GM19238 (cell line): ENCODE results near the gene MIX23.

Source experiments
- DNase-seq: peaks from one replicate; pipeline ENCODE4 v3.0.0; 2011; ENCODE audit warnings: low spot score; ENCODE audit not compliant: insufficient read length

The MIX23 gene

GRCh38 chr3:122353215-122353614 is 29.8 kb downstream of the MIX23 start:
- no peak for DNase-seq

- no peak for DNase-seq
Measured at GRCh38 chr3:122351612-122352011, 31.4 kb downstream of the MIX23 start.

GRCh38 chr3:122350814-122351418 is 32.1 kb downstream of the MIX23 start:
- DNase-seq: no peak

GRCh38 chr3:122349171-122349570 is 33.9 kb downstream of the MIX23 start:
- no peak for DNase-seq

- no peak for DNase-seq
Measured at GRCh38 chr3:122343654-122344053, 39.4 kb downstream of the MIX23 start.

- DNase-seq: no peak
Measured at GRCh38 chr3:122342803-122343202, 40.2 kb downstream of the MIX23 start.

- DNase-seq: no peak
Measured at GRCh38 chr3:122332551-122332950, 50.5 kb downstream of the MIX23 start.

- no peak for DNase-seq
Measured at GRCh38 chr3:122331886-122332285, 51.1 kb downstream of the MIX23 start.

GRCh38 chr3:122325769-122326168 is 57.3 kb downstream of the MIX23 start:
- no peak for DNase-seq

- no peak for DNase-seq
Measured at GRCh38 chr3:122324871-122325323, 58.1 kb downstream of the MIX23 start, which contains the start of gene CSTA. Gene CSTA (plus strand): TSS chr3:122325248. CDS start chr3:122325293, 45 bp downstream.

- peak; percentile 22 for DNase-seq
Measured at GRCh38 chr3:122322095-122323075, 60.6 kb downstream of the MIX23 start.

- DNase-seq: no peak
Measured at GRCh38 chr3:122318620-122319019, 64.4 kb downstream of the MIX23 start.

- no peak for DNase-seq
Measured at GRCh38 chr3:122316368-122316767, 66.7 kb downstream of the MIX23 start.

- no peak for DNase-seq
Measured at GRCh38 chr3:122315619-122316018, 67.4 kb downstream of the MIX23 start.

- no peak for DNase-seq
Measured at GRCh38 chr3:122314228-122314876, 68.7 kb downstream of the MIX23 start.

- no peak for DNase-seq
Measured at GRCh38 chr3:122313281-122313680, 69.8 kb downstream of the MIX23 start.

- DNase-seq: no peak
Measured at GRCh38 chr3:122312826-122313225, 70.2 kb downstream of the MIX23 start.

- DNase-seq: no peak
Measured at GRCh38 chr3:122310361-122310760, 72.7 kb downstream of the MIX23 start.
